ENCODE measurements around the gene RACGAP1. TPM values are rescaled to one million over a fixed set of nuclear protein-coding genes. Genes with fewer than 3 reads are reported as not detected.

Gene RACGAP1, protein sequence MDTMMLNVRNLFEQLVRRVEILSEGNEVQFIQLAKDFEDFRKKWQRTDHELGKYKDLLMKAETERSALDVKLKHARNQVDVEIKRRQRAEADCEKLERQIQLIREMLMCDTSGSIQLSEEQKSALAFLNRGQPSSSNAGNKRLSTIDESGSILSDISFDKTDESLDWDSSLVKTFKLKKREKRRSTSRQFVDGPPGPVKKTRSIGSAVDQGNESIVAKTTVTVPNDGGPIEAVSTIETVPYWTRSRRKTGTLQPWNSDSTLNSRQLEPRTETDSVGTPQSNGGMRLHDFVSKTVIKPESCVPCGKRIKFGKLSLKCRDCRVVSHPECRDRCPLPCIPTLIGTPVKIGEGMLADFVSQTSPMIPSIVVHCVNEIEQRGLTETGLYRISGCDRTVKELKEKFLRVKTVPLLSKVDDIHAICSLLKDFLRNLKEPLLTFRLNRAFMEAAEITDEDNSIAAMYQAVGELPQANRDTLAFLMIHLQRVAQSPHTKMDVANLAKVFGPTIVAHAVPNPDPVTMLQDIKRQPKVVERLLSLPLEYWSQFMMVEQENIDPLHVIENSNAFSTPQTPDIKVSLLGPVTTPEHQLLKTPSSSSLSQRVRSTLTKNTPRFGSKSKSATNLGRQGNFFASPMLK
- total RNA-seq: 10 to 100 TPM in 1 of 4 donors, 1 to 10 TPM in 3; 5.1 to 29.7 (median 8.5) TPM

DNA sequence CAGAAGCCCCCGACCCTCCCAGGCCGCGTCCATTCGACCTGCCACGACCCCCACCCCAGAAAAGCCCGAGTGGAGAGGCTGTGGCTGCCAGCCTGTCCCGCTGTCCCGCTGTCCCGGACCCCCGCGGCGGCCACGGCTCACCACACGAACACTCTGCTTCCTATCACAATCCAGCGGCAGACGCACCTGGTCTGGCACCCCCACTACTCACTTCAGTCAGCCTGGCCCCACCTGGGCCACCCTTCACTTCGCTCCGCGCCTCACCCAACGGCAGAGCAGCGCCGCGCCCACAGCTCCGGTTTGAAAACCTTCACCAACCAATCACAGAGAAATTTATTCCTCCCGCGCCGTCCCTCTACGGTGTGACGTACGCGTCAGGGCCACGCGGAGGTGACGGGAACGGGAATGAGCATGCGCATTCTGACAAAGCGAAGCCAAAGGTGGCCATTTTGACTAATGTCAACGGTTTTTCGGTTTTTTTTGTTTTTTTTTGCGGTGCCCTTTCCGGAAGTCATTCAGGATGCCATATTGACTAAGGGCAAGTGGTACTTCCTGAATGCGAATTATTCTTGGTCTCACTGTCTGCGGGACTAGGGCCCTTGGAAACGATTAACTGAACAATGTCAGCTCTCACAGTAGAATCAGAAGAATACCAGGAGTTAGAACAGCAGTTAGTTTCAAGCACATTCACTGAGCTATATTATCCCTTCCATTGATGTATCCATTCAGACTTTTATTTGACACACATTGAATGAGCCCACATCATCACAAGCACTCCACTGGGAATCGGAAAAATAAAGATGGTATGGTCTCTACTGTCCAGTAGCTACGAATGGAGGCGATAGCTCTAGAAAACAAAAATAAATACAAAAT, at the start of gene RACGAP1:
Gene RACGAP1, minus strand, starts transcription at position 308 of the 873 bp plus-strand sequence. CDS start 8,779 bp downstream, outside the sequence.
- peak; percentile 93 to 98 (median 93) for DNase-seq
- Histone ChIP-seq H3K27me3 (no peaks in the 10 kb centered on the region), H3K27ac (peak within 1 kb of the TSS; percentile 5 to 69 (median 57)), H3K4me3 (peak within 1 kb of the TSS; percentile 58 to 76 (median 63)), H3K4me1 (peaks cover 0 to 11% (median 0%) of the 10 kb centered on the region in 4 donors), H3K36me3 (no peaks in the 10 kb centered on the region), H3K9me3 (no peaks in the 10 kb centered on the region)
- TF ChIP-seq, protein P1, sequence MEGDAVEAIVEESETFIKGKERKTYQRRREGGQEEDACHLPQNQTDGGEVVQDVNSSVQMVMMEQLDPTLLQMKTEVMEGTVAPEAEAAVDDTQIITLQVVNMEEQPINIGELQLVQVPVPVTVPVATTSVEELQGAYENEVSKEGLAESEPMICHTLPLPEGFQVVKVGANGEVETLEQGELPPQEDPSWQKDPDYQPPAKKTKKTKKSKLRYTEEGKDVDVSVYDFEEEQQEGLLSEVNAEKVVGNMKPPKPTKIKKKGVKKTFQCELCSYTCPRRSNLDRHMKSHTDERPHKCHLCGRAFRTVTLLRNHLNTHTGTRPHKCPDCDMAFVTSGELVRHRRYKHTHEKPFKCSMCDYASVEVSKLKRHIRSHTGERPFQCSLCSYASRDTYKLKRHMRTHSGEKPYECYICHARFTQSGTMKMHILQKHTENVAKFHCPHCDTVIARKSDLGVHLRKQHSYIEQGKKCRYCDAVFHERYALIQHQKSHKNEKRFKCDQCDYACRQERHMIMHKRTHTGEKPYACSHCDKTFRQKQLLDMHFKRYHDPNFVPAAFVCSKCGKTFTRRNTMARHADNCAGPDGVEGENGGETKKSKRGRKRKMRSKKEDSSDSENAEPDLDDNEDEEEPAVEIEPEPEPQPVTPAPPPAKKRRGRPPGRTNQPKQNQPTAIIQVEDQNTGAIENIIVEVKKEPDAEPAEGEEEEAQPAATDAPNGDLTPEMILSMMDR (IDR thresholded peaks at IDR 0.05): no peak
- TF ChIP-seq POLR2A (IDR thresholded peaks at IDR 0.05): peak in 1 of 2 donors; percentile 51

DNA sequence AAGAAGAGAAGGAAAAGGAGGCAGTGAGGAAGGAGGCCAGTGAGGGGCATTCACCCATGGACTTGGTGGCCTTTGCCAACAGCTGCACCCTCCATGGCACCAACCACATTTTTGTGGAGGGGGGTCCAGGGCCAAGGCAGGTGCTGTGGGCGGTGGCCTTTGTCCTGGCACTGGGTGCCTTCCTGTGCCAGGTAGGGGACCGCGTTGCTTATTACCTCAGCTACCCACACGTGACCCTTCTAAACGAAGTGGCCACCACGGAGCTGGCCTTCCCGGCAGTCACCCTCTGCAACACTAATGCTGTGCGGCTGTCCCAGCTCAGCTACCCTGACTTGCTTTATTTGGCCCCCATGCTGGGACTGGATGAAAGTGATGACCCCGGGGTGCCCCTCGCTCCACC, 48.4 kb upstream of the RACGAP1 start:
- no peaks in the 10 kb centered on the region for H3K27me3 ChIP-seq
- TF ChIP-seq, protein P1 (IDR thresholded peaks at IDR 0.05): no peak
- TF ChIP-seq POLR2A (IDR thresholded peaks at IDR 0.05): no peak
- peaks cover 0 to 18% (median 0%) of the 10 kb centered on the region in 4 donors for H3K4me1 ChIP-seq
- DNase-seq: no peak
- H3K27ac ChIP-seq: no peak overlapping the region
- no peaks in the 10 kb centered on the region for H3K9me3 ChIP-seq
- no peaks in the 10 kb centered on the region for H3K36me3 ChIP-seq
- no peak overlapping the region for H3K4me3 ChIP-seq

DNA sequence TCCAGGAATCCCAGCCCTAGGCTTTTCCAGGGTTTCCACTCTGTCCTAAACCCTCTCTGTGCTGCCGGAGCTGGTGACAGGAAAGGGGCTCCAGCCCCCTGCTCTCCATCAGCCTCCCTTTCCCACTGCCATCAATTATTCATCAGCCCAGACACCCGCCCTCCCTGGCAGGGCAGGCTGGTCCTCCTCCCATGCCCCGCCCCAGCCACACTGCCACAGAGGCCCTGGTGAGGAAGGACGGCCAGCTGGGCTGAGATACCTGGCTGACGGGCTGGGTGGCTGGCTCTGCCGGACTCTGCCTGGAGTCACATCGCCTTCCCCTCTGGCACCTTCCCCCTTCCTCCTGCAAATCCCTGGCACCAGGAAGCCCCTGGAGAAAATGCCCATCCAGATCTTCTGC, 47.9 kb upstream of the RACGAP1 start:
- Histone ChIP-seq H3K4me3 (no peak overlapping the region), H3K9me3 (no peaks in the 10 kb centered on the region), H3K4me1 (peaks cover 0 to 18% (median 0%) of the 10 kb centered on the region in 4 donors), H3K36me3 (no peaks in the 10 kb centered on the region), H3K27me3 (no peaks in the 10 kb centered on the region), H3K27ac (no peak overlapping the region)
- DNase-seq: no peak
- no peak for TF ChIP-seq POLR2A (IDR thresholded peaks at IDR 0.05)
- TF ChIP-seq, protein P1 (IDR thresholded peaks at IDR 0.05): no peak

DNA sequence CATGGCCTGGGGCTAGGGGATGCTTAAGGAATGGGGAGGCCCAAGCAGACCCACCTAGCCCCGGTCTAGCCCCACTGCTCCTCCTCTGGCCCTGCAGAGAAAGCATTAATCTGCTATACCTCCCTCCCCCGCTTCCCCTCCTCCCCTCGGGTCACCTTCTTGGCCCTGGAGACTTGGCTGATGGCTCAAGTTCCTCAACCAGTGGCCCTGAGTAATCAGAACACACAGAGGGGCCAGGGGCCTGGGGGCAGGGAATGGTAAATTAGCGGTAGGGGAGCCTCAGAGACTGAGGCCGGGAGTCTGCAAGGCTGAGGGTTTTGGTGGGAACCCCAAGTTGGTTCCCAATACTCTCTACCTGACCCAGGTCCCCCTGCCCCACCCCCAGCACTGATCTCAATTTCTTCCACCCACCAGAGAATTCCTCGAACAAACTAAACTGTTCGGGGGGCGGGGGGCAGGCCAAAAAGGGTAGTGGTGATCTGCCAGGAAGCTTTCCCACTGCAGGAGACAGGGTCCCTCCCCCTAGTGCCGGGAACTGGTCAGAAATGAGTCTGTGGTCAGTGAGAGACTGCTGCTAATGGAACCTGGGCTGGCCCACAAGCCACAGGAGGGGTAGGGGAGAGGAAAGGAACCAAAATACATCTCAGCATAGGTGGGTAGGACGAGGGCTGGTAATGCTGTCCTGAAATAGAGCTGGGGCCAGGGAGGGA, 47.1 kb upstream of the RACGAP1 start:
- H3K9me3 ChIP-seq: no peaks in the 10 kb centered on the region
- no peaks in the 10 kb centered on the region for H3K27me3 ChIP-seq
- no peak for DNase-seq
- H3K27ac ChIP-seq: no peak overlapping the region
- no peak overlapping the region for H3K4me3 ChIP-seq
- no peaks in the 10 kb centered on the region for H3K36me3 ChIP-seq
- H3K4me1 ChIP-seq: peaks cover 0 to 18% (median 0%) of the 10 kb centered on the region in 4 donors
- TF ChIP-seq POLR2A (IDR thresholded peaks at IDR 0.05): no peak

DNA sequence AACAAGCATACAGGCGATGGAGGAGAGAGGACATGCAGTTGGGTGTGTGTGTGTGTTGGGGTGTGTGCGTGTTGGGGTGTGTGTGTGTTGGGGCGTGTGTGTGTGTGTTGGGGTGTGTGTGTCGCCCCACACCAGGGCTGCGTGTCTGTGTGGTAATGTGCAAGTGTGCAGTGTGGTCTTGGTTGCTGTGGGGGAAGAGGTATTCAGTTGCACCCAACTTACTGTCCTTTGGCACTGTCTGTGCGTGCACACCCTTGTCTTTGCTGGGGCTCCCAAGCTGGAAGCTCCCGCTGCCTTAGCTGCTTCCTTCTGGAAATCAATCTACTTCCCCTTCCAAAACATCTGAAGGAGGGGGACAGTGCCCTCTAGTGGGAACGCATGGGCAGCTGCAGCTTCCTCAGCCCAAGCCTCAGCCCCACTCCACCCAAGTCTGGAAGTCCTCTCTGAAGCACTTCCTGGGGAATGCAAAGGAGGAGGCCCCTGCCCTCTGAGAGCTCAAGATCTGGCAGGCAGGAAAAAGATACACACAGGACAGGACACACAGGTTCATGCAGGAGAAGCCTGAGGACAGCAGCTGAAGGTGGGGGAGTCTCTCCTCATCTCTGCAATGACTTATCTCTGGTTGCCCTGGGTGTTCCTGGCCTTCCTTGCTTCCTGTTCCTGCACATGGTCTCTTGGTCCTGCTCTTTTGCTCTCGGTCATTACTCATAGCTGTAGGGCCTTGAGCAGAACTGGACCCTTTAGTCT, 45.2 kb upstream of the RACGAP1 start:
- H3K27me3 ChIP-seq: no peaks in the 10 kb centered on the region
- TF ChIP-seq POLR2A (IDR thresholded peaks at IDR 0.05): no peak
- TF ChIP-seq, protein P1 (IDR thresholded peaks at IDR 0.05): peak; percentile 76 to 97 (median 89)
- H3K4me3 ChIP-seq: no peak overlapping the region
- H3K36me3 ChIP-seq: no peaks in the 10 kb centered on the region
- peak; percentile 55 to 87 (median 76) for DNase-seq
- H3K9me3 ChIP-seq: no peaks in the 10 kb centered on the region
- H3K4me1 ChIP-seq: peaks cover 0 to 13% (median 0%) of the 10 kb centered on the region in 4 donors
- no peak overlapping the region for H3K27ac ChIP-seq
